GM12878 (cell line): ENCODE measurements around the gene BCOR.

Experiments used
- ASH2L ChIP-seq: fragments of 300-600, 200-600 bp; sonication (generic); IDR thresholded peaks from 2 replicates; pipeline ENCODE4 v1.6.1; 2017; ENCODE audit warnings: low read depth, mild to moderate bottlenecking, borderline replicate concordance
- ATF7 ChIP-seq: fragments of 450-650 bp; IDR thresholded peaks from 2 replicates; pipeline ENCODE4 v1.6.1; 2016; ENCODE audit warnings: low read depth, mild to moderate bottlenecking
- CEBPB ChIP-seq, 2 experiments: fragments of 150-350 bp in 1 of 2; IDR thresholded peaks; 2 replicates each; pipeline ENCODE4 v1.6.1; 2012 to 2014; ENCODE audit warnings: low read depth in 2 of 2, low read length in 2 of 2, borderline replicate concordance in 1 of 2, inconsistent platforms in 1 of 2
- GABPA ChIP-seq: IDR thresholded peaks from 2 replicates; pipeline ENCODE4 v1.6.1; 2014; ENCODE audit warnings: antibody characterized with exemption, low read depth, mild to moderate bottlenecking, inconsistent platforms
- KDM1A ChIP-seq: fragments of 200-600 bp; sonication (generic); IDR thresholded peaks from 2 replicates; pipeline ENCODE4 v1.6.1; 2016; ENCODE audit warnings: borderline replicate concordance
- NBN ChIP-seq: fragments of 450-650 bp; IDR thresholded peaks from 2 replicates; pipeline ENCODE4 v1.6.1; 2016
- NFYB ChIP-seq: IDR thresholded peaks from 2 replicates; pipeline ENCODE4 v1.6.1; 2011; ENCODE audit warnings: low read depth, mild to moderate bottlenecking, low read length, improper control_type of control experiment, moderate library complexity; ENCODE audit not compliant: insufficient read depth
- POLR2A ChIP-seq: IDR thresholded peaks from 2 replicates; pipeline ENCODE4 v1.6.1; 2011; ENCODE audit warnings: low read depth, mild to moderate bottlenecking, low read length
- TAF1 ChIP-seq: IDR thresholded peaks from 2 replicates; pipeline ENCODE4 v1.6.1; 2011; ENCODE audit warnings: mild to moderate bottlenecking, low read depth, low read length, borderline replicate concordance
- WRNIP1 ChIP-seq: IDR thresholded peaks from 2 replicates; pipeline ENCODE4 v1.6.1; 2011; ENCODE audit warnings: low read depth, low read length, improper control_type of control experiment, borderline replicate concordance
- YY1 ChIP-seq: IDR thresholded peaks from 2 replicates; pipeline ENCODE4 v1.6.1; 2011; ENCODE audit warnings: low read depth, mild to moderate bottlenecking, low read length
- TF ChIP-seq, protein P1 (sequence below), 3 experiments: IDR thresholded peaks in 2 of 3; conservative IDR thresholded peaks in 1 of 3; 2 replicates each; pipeline ENCODE4 v1.5.1; 2011; ENCODE audit warnings: low read depth in 3 of 3, low read length in 3 of 3, mild to moderate bottlenecking in 3 of 3, control low read depth in 2 of 3, moderate library complexity in 2 of 3, inconsistent platforms in 1 of 3, mixed read lengths in 1 of 3; ENCODE audit not compliant: control insufficient read depth in 2 of 3, insufficient read depth in 1 of 3; ENCODE audit errors: extremely low read depth in 1 of 3
- TF ChIP-seq, protein P2 (sequence below): fragments of 450-650 bp; IDR thresholded peaks from 2 replicates; pipeline ENCODE4 v1.6.1; 2017; ENCODE audit warnings: mild to moderate bottlenecking, low read depth, inconsistent platforms; ENCODE audit not compliant: poor library complexity, severe bottlenecking

DNA sequence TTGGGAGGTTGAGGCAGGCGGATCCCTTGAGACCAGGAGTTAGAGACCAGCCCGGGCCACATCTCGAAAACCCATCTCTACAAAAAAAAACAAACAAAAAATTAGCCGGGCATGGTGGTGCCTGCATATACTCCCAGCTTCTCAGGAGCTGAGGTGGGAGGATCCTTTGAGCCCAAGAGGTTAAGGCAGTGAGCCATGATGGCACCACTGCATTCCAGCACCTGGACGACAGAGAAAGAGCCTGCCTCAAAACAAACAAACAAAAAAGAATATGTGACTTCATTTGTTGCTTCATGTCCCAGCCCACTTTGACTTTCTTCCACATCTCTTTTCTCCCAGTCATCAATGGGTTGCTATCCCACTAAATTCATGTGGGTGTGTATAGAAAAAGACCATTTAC, 79.7 kb downstream of the BCOR start:
- TF ChIP-seq, protein P1, sequence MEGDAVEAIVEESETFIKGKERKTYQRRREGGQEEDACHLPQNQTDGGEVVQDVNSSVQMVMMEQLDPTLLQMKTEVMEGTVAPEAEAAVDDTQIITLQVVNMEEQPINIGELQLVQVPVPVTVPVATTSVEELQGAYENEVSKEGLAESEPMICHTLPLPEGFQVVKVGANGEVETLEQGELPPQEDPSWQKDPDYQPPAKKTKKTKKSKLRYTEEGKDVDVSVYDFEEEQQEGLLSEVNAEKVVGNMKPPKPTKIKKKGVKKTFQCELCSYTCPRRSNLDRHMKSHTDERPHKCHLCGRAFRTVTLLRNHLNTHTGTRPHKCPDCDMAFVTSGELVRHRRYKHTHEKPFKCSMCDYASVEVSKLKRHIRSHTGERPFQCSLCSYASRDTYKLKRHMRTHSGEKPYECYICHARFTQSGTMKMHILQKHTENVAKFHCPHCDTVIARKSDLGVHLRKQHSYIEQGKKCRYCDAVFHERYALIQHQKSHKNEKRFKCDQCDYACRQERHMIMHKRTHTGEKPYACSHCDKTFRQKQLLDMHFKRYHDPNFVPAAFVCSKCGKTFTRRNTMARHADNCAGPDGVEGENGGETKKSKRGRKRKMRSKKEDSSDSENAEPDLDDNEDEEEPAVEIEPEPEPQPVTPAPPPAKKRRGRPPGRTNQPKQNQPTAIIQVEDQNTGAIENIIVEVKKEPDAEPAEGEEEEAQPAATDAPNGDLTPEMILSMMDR (IDR thresholded peaks at IDR 0.05 in 2 of 3, conservative IDR thresholded peaks at IDR 0.05 in 1 of 3; ENCODE audit: control insufficient read depth in 2 of 3, extremely low read depth in 1 of 3, insufficient read depth in 1 of 3, low read depth in 3 of 3, low read length in 3 of 3) = no peak
- TF ChIP-seq ASH2L = no peak
- no peak for TF ChIP-seq GABPA
- TF ChIP-seq KDM1A = no peak
- no peak for TF ChIP-seq NFYB
- no peak for TF ChIP-seq WRNIP1
- TF ChIP-seq, protein P2, sequence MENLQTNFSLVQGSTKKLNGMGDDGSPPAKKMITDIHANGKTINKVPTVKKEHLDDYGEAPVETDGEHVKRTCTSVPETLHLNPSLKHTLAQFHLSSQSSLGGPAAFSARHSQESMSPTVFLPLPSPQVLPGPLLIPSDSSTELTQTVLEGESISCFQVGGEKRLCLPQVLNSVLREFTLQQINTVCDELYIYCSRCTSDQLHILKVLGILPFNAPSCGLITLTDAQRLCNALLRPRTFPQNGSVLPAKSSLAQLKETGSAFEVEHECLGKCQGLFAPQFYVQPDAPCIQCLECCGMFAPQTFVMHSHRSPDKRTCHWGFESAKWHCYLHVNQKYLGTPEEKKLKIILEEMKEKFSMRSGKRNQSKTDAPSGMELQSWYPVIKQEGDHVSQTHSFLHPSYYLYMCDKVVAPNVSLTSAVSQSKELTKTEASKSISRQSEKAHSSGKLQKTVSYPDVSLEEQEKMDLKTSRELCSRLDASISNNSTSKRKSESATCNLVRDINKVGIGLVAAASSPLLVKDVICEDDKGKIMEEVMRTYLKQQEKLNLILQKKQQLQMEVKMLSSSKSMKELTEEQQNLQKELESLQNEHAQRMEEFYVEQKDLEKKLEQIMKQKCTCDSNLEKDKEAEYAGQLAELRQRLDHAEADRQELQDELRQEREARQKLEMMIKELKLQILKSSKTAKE = no peak
- no peak for TF ChIP-seq NBN
- no peak for TF ChIP-seq TAF1
- TF ChIP-seq CEBPB (IDR thresholded peaks at IDR 0.05; ENCODE audit: borderline replicate concordance in 1 of 2, low read depth in 2 of 2, low read length in 2 of 2) = no peak
- no peak for TF ChIP-seq POLR2A
- TF ChIP-seq YY1 = no peak
- no peak for TF ChIP-seq ATF7
